Fibroblast of mammary gland (primary cell): Measurements from ENCODE around the gene STAT4.

Source experiments
- DNase-seq: peaks from one replicate; pipeline ENCODE4 v3.0.0-alpha.2; 2010; ENCODE audit warnings: low read depth
- H3K4me3 ChIP-seq: 2 replicates; pipeline ENCODE4 v1.5.1; 2011; ENCODE audit warnings: low read depth, mild to moderate bottlenecking, low read length, moderate library complexity; ENCODE audit not compliant: control insufficient read depth
- TF ChIP-seq, protein P1 (sequence below): conservative IDR thresholded peaks from 2 replicates; pipeline ENCODE4 v1.5.1; 2011; ENCODE audit warnings: low read depth, low read length, inconsistent platforms; ENCODE audit not compliant: control insufficient read depth, insufficient read depth

STAT4 gene

DNA sequence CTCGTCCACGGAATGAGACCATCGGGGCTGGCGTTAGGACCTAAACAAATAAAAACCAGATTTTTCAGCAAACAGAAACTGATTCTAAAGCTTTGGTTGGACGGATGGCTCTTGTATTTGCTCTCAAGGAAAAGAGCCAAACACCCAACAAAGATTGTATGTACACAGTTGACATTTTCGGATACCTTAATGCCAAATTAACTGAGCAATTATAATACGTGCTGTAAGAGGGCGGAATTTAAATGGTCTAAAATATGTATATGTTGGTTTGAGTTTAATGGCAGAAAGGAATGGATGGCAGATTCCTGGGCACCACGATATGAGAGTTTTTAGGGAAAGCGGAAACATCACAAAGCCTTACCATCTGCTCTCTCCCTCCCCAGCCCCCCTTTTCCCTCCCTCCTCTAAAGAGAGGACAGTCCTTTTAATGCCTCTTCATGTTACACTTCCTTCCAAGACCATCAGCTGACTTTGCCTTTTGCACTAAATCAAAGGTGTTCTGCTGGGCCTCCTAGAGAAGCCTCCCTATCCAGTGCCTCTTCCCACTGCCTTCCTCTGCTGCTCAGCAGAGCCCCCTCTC, 170.1 kb downstream of the STAT4 start:
- no peak overlapping the region for H3K4me3 ChIP-seq
- TF ChIP-seq, protein P1, sequence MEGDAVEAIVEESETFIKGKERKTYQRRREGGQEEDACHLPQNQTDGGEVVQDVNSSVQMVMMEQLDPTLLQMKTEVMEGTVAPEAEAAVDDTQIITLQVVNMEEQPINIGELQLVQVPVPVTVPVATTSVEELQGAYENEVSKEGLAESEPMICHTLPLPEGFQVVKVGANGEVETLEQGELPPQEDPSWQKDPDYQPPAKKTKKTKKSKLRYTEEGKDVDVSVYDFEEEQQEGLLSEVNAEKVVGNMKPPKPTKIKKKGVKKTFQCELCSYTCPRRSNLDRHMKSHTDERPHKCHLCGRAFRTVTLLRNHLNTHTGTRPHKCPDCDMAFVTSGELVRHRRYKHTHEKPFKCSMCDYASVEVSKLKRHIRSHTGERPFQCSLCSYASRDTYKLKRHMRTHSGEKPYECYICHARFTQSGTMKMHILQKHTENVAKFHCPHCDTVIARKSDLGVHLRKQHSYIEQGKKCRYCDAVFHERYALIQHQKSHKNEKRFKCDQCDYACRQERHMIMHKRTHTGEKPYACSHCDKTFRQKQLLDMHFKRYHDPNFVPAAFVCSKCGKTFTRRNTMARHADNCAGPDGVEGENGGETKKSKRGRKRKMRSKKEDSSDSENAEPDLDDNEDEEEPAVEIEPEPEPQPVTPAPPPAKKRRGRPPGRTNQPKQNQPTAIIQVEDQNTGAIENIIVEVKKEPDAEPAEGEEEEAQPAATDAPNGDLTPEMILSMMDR, result no peak
- DNase-seq, result no peak

DNA sequence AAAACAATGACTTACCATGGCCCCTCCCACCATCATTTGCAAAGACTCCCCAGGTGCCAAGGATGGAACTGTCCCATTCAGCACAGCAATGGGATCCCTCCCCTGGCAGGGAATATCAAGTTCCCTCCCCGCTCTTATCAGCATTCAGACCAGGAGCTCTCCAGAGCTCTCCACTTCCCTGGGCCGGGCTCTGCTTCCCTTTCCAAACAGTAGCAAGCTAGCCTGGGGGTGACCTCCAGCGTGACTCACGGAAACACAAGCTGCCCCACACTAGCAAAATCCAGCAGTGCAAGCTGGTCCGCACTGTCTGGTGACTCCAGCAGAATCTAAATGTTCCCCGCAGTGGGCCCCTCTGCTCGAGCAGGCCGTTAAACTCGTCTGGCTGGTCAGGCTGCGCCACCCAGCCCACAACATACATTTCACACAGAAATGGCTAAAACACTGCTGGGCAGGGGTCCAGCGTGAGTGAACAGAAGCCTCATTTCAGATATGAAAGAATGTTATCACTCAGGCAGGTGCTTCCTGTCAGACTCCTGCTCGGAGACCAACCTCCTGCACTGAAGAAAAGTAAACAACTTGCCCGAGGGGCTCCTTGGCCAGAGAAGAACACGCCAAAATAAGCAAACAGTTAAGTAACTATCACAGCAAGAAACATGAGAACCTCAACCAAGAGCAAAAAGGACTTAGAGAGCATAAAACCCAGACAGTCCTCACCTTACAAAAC, 170.7 kb downstream of the STAT4 start:
- TF ChIP-seq, protein P1, result no peak
- no peak overlapping the region for H3K4me3 ChIP-seq
- no peak for DNase-seq
